ENCODE data around the gene UGT1A9.

DNA sequence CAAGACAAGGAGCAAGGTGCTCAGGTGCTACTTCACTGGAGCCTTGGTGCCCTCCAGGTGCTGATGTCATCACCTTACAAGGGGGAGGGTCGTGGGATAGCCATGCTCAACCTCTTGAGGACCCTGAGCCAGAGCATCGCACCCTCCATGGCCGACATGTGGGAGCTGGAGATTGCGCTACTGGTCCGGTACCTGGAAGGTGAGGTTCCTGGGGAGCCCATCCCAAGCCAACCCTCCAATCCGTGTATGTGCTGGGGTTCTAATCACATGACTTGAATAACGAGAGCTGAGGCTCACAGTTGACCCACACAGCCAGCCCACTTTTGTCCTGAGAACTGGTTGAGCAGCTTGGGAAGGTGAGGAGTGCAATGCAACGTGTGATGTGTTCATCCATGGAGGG lies 132.3 kb downstream of the UGT1A9 start:
- TF ChIP-seq, protein P1, sequence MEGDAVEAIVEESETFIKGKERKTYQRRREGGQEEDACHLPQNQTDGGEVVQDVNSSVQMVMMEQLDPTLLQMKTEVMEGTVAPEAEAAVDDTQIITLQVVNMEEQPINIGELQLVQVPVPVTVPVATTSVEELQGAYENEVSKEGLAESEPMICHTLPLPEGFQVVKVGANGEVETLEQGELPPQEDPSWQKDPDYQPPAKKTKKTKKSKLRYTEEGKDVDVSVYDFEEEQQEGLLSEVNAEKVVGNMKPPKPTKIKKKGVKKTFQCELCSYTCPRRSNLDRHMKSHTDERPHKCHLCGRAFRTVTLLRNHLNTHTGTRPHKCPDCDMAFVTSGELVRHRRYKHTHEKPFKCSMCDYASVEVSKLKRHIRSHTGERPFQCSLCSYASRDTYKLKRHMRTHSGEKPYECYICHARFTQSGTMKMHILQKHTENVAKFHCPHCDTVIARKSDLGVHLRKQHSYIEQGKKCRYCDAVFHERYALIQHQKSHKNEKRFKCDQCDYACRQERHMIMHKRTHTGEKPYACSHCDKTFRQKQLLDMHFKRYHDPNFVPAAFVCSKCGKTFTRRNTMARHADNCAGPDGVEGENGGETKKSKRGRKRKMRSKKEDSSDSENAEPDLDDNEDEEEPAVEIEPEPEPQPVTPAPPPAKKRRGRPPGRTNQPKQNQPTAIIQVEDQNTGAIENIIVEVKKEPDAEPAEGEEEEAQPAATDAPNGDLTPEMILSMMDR (IDR thresholded peaks at IDR 0.05; ENCODE audit: insufficient read depth, low read length, poor library complexity, severe bottlenecking) = no peak
- no peak for TF ChIP-seq EZH2phosphoT487 (conservative IDR thresholded peaks at IDR 0.05; ENCODE audit: low read length)

Measured in SU-DHL-6 (cell line).